ENCODE data around the gene NUDT12. TPM values are rescaled to one million over a fixed set of nuclear protein-coding genes. Genes with fewer than 3 reads are reported as not detected.

The NUDT12 gene
- polyA plus RNA-seq, 3 donors: 0.08 to 1.1 (median 0.11) TPM

DNA sequence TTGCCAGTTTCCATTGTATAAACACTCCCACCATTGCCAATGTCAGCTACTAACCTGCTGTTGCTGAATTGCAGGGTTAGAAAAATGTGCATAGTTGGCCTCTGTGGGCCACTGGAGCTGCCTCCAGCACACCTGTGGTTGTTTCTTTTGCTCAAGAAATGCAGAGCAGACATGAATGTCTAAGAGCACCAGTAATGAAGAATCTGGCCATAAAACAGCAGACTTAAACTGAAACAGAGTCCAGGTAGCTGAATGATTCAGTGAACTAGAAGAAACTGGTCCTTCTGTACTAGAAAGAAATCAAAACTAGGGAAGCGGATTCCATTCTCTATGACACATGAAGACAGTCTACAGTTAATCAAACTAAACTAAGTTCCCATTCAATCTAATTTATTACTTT is 48.2 kb downstream of the NUDT12 start:
- H3K4me2 ChIP-seq (replicated peaks; ENCODE audit: extremely low read depth, low read length, poor library complexity, severe bottlenecking): no peak overlapping the region
- intact Hi-C loops (cut with micrococcal nuclease): no loop called here
- Mint-ChIP-seq H3K27me3 (ENCODE audit: low read depth in 3 of 3) (no peaks in the 10 kb centered on the region), H3K27ac (no peak overlapping the region), H3K36me3 (no peaks in the 10 kb centered on the region), H3K9me3 (peaks cover 0 to 2% (median 0%) of the 10 kb centered on the region in 7 donors), H3K4me3 (no peak overlapping the region), H3K4me1 (no peaks in the 10 kb centered on the region)
- WGBS (ENCODE audit: insufficient coverage): no CpG with 5 or more reads among the region's 1 CpG
- H3K9me3 ChIP-seq (replicated peaks in 1 of 2; ENCODE audit: control insufficient read depth in 1 of 2, insufficient read depth in 1 of 2, low read length in 2 of 2): no peaks in the 10 kb centered on the region
- H3K79me2 ChIP-seq (ENCODE audit: insufficient read depth, low read length): no peaks in the 10 kb centered on the region
- H3K27ac ChIP-seq (ENCODE audit: low read depth in 1 of 2, low read length in 2 of 2): no peak overlapping the region
- no peaks in the 10 kb centered on the region for H3K36me3 ChIP-seq (replicated peaks in 1 of 2; ENCODE audit: control insufficient read depth in 1 of 2, insufficient read depth in 2 of 2, low read length in 2 of 2)
- TF ChIP-seq CTCF (IDR thresholded peaks at IDR 0.05): no peak
- no peak overlapping the region for H3K9ac ChIP-seq (ENCODE audit: insufficient read depth, low read length, poor library complexity, severe bottlenecking)
- H2AFZ ChIP-seq (ENCODE audit: insufficient read depth, low read depth, low read length, poor library complexity, severe bottlenecking): no peak overlapping the region
- DNase-seq: no peak
- no peak overlapping the region for H3K4me3 ChIP-seq (replicated peaks in 1 of 3; ENCODE audit: low read depth in 2 of 3, low read length in 3 of 3)
- no peaks in the 10 kb centered on the region for H3K27me3 ChIP-seq (ENCODE audit: control insufficient read depth in 2 of 2, insufficient read depth in 2 of 2, low read length in 2 of 2)
- no peaks in the 10 kb centered on the region for H3K4me1 ChIP-seq (ENCODE audit: control insufficient read depth in 1 of 2, insufficient read depth in 2 of 2, low read length in 2 of 2)
- no peaks in the 10 kb centered on the region for H4K20me1 ChIP-seq (ENCODE audit: insufficient read depth, low read length)

DNA sequence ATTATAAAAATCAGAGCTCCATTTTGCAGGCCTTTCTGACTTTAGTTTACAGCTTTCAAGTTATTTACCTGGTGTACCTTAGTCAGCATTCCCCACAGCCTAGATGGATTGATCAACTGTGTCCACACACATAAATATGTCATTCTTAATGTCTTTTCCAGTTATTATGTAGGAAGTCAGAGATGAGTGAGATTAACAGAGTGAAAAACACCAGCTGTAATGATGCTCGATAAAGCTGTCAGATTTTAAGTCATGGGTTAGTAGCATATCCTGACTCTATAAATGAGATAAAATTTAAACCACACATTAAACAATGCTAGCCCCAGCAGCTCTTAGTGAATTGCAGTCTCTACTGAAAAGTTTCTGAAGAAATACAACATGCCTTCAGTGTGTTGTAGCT is 48.9 kb downstream of the NUDT12 start:
- Mint-ChIP-seq H3K4me3 (no peak overlapping the region), H3K27me3 (ENCODE audit: low read depth in 3 of 3) (no peaks in the 10 kb centered on the region), H3K27ac (no peak overlapping the region), H3K4me1 (no peaks in the 10 kb centered on the region), H3K9me3 (peaks cover 0 to 2% (median 0%) of the 10 kb centered on the region in 7 donors), H3K36me3 (no peaks in the 10 kb centered on the region)
- Histone ChIP-seq H4K20me1 (ENCODE audit: insufficient read depth, low read length) (no peaks in the 10 kb centered on the region), H3K9me3 (replicated peaks in 1 of 2; ENCODE audit: control insufficient read depth in 1 of 2, insufficient read depth in 1 of 2, low read length in 2 of 2) (no peaks in the 10 kb centered on the region), H3K27me3 (ENCODE audit: control insufficient read depth in 2 of 2, insufficient read depth in 2 of 2, low read length in 2 of 2) (no peaks in the 10 kb centered on the region), H3K9ac (ENCODE audit: insufficient read depth, low read length, poor library complexity, severe bottlenecking) (no peak overlapping the region), H3K36me3 (replicated peaks in 1 of 2; ENCODE audit: control insufficient read depth in 1 of 2, insufficient read depth in 2 of 2, low read length in 2 of 2) (no peaks in the 10 kb centered on the region), H3K4me1 (ENCODE audit: control insufficient read depth in 1 of 2, insufficient read depth in 2 of 2, low read length in 2 of 2) (no peaks in the 10 kb centered on the region), H3K4me3 (replicated peaks in 1 of 3; ENCODE audit: low read depth in 2 of 3, low read length in 3 of 3) (no peak overlapping the region), H2AFZ (ENCODE audit: insufficient read depth, low read depth, low read length, poor library complexity, severe bottlenecking) (no peak overlapping the region), H3K27ac (ENCODE audit: low read depth in 1 of 2, low read length in 2 of 2) (no peak overlapping the region), H3K79me2 (ENCODE audit: insufficient read depth, low read length) (no peaks in the 10 kb centered on the region), H3K4me2 (replicated peaks; ENCODE audit: extremely low read depth, low read length, poor library complexity, severe bottlenecking) (no peak overlapping the region)
- no peak for TF ChIP-seq CTCF (IDR thresholded peaks at IDR 0.05)
- WGBS (ENCODE audit: insufficient coverage): no CpG with 5 or more reads among the region's 1 CpG
- DNase-seq: no peak
- intact Hi-C loops (cut with micrococcal nuclease): no loop called here

All from CD14-positive monocyte (primary cell).